GM12865 (cell line): ENCODE data around the gene MDM4.
A peak's percentile ranks its signal among the peaks of the same experiment; 100 is the strongest.

Experiments
- DNase-seq: peaks from one replicate; pipeline ENCODE4 v3.0.0; 2010; ENCODE audit warnings: low read depth
- H3K4me3 ChIP-seq: 2 replicates; pipeline ENCODE4 v1.5.1; 2011; ENCODE audit warnings: mild to moderate bottlenecking, low read depth, low read length, control low read depth
- CTCF ChIP-seq: IDR thresholded peaks from 2 replicates; pipeline ENCODE4 v1.5.1; 2011; ENCODE audit warnings: low read length, control low read depth, low read depth, inconsistent platforms; ENCODE audit not compliant: insufficient read depth; ENCODE audit errors: missing control alignments

The MDM4 gene

GRCh38 chr1:204493145-204493983 is 22.8 kb upstream of the MDM4 start:
- peak overlapping the region; percentile 76 for H3K4me3 ChIP-seq
- TF ChIP-seq CTCF: no peak
- no peak for DNase-seq

GRCh38 chr1:204493984-204494280 is 22.3 kb upstream of the MDM4 start:
- TF ChIP-seq CTCF: no peak
- peak overlapping the region; percentile 76 for H3K4me3 ChIP-seq
- DNase-seq: peak; percentile 69

- H3K4me3 ChIP-seq: peak within 1 kb of the TSS; percentile 76
- DNase-seq: peak; percentile 94
- peak; percentile 47 for TF ChIP-seq CTCF
Measured at GRCh38 chr1:204494281-204495077, 21.7 kb upstream of the MDM4 start, which contains the start of gene PIK3C2B. TSS of gene PIK3C2B (minus strand) at chr1:204494805. CDS start at chr1:204469802, 25,003 bp downstream.

GRCh38 chr1:204495078-204495753 is 21.0 kb upstream of the MDM4 start:
- no peak for TF ChIP-seq CTCF
- no peak for DNase-seq
- H3K4me3 ChIP-seq: peak overlapping the region; percentile 76

GRCh38 chr1:204495777-204496176 is 20.4 kb upstream of the MDM4 start:
- no peak for TF ChIP-seq CTCF
- no peak for DNase-seq
- H3K4me3 ChIP-seq: peak overlapping the region; percentile 76

- TF ChIP-seq CTCF: no peak
- H3K4me3 ChIP-seq: no peak overlapping the region
- DNase-seq: no peak
Measured at GRCh38 chr1:204498981-204499380, 17.2 kb upstream of the MDM4 start.
